ENCODE data around the gene CASK. TPM values are rescaled to one million over a fixed set of nuclear protein-coding genes. Genes with fewer than 3 reads are reported as not detected.

Gene CASK
- total and polyA plus RNA-seq, 2 of the 13 experiments (the other 11 are each of a cell fraction or from before 2014, with no cell fraction given): 14.5 to 16.0 TPM

- DNase-seq (ENCODE audit: low spot score): no peak
- Histone ChIP-seq H3K9me3 (ENCODE audit: low read length) (no peaks in the 10 kb centered on the region), H3K27me3 (ENCODE audit: control insufficient read depth in 1 of 2, insufficient read depth in 2 of 2, low read length in 2 of 2) (no peaks in the 10 kb centered on the region), H3K4me1 (ENCODE audit: insufficient read depth, low read length) (no peaks in the 10 kb centered on the region), H3K9ac (ENCODE audit: insufficient read depth, low read depth, low read length) (no peak overlapping the region), H2AFZ (ENCODE audit: low read length) (no peak overlapping the region), H3K4me3 (replicated peaks in 1 of 3; ENCODE audit: insufficient read depth in 1 of 3, low read depth in 2 of 3, low read length in 3 of 3) (no peak overlapping the region), H3K36me3 (replicated peaks in 1 of 2; ENCODE audit: control insufficient read depth in 1 of 2, insufficient read depth in 2 of 2, low read length in 2 of 2) (no peaks in the 10 kb centered on the region), H3K4me2 (ENCODE audit: low read depth, low read length) (no peak overlapping the region), H4K20me1 (ENCODE audit: insufficient read depth, low read length) (no peaks in the 10 kb centered on the region), H3K27ac (ENCODE audit: extremely low read length, insufficient read depth, low read length) (no peak overlapping the region), H3K79me2 (ENCODE audit: insufficient read depth, low read length) (no peaks in the 10 kb centered on the region)
- TF ChIP-seq RAD21 (CRISPR knock-in tag; IDR thresholded peaks at IDR 0.05) (no peak), ARID4A (CRISPR knock-in tag; IDR thresholded peaks at IDR 0.05; ENCODE audit: borderline replicate concordance) (no peak), ZNF329 (CRISPR knock-in tag; IDR thresholded peaks at IDR 0.05; ENCODE audit: low read depth) (no peak)
- 96% methylated on average over 3 of the region's 3 CpGs for WGBS (ENCODE audit: low lambda C conversion rate)
- CTCF ChIA-PET (ENCODE audit: low intra/inter-chr PET ratio, low total read pairs): no interaction called here
- in situ Hi-C loops (cut with HindIII; ENCODE audit: extremely low pct_ligation_motif_present, low pct_unique_long_range_greater_than_20kb) (no loop called here), intact Hi-C loops (cut with micrococcal nuclease; ENCODE audit: unreplicated experiment) (no loop called here)
- POLR2A ChIA-PET: no interaction called here
- BruUV-seq (replicated peaks): no TSS peak
- no peak for ATAC-seq
- FAIRE-seq: no peak
These were observed 255.7 kb downstream of the CASK start for GRCh38 chrX:41667631-41668030.

GRCh38 chrX:41666251-41666650 lies 257.1 kb downstream of the CASK start:
- Histone ChIP-seq H3K36me3 (replicated peaks in 1 of 2; ENCODE audit: control insufficient read depth in 1 of 2, insufficient read depth in 2 of 2, low read length in 2 of 2) (no peaks in the 10 kb centered on the region), H3K9ac (ENCODE audit: insufficient read depth, low read depth, low read length) (no peak overlapping the region), H2AFZ (ENCODE audit: low read length) (no peak overlapping the region), H4K20me1 (ENCODE audit: insufficient read depth, low read length) (no peaks in the 10 kb centered on the region), H3K4me2 (ENCODE audit: low read depth, low read length) (no peak overlapping the region), H3K4me1 (ENCODE audit: insufficient read depth, low read length) (no peaks in the 10 kb centered on the region), H3K4me3 (replicated peaks in 1 of 3; ENCODE audit: insufficient read depth in 1 of 3, low read depth in 2 of 3, low read length in 3 of 3) (no peak overlapping the region), H3K27ac (ENCODE audit: extremely low read length, insufficient read depth, low read length) (no peak overlapping the region), H3K9me3 (ENCODE audit: low read length) (no peaks in the 10 kb centered on the region), H3K79me2 (ENCODE audit: insufficient read depth, low read length) (no peaks in the 10 kb centered on the region), H3K27me3 (ENCODE audit: control insufficient read depth in 1 of 2, insufficient read depth in 2 of 2, low read length in 2 of 2) (no peaks in the 10 kb centered on the region)
- CTCF ChIA-PET (ENCODE audit: low intra/inter-chr PET ratio, low total read pairs): no interaction called here
- DNase-seq (ENCODE audit: low spot score): no peak
- TF ChIP-seq CEBPB (IDR thresholded peaks at IDR 0.05; ENCODE audit: borderline replicate concordance, low read depth, low read length) (peak; percentile 74; the same call in 1 of the 2 replicates), MXD3 (CRISPR knock-in tag; IDR thresholded peaks at IDR 0.05) (no peak), ELK4 (CRISPR knock-in tag; IDR thresholded peaks at IDR 0.05; ENCODE audit: borderline replicate concordance) (no peak)
- intact Hi-C loops (cut with micrococcal nuclease; ENCODE audit: unreplicated experiment): no loop called here
- POLR2A ChIA-PET: no interaction called here
- no TSS peak for BruUV-seq (replicated peaks)
- FAIRE-seq: no peak
- in situ Hi-C loops (cut with HindIII; ENCODE audit: extremely low pct_ligation_motif_present, low pct_unique_long_range_greater_than_20kb): no loop called here
- no peak for ATAC-seq
- 86% methylated on average over 1 of the region's 1 CpG for WGBS (ENCODE audit: low lambda C conversion rate)

All from HepG2 (cell line).